T-helper 17 cell (primary cell): Measurements from ENCODE around the gene IGSF3. TPM values are rescaled to one million over a fixed set of nuclear protein-coding genes. Genes with fewer than 3 reads are reported as not detected.

Experiments used
- ATAC-seq: fragments of 150-1000 bp; cut with Tn5 transposase; 2 replicates; pipeline ENCODE4 v1.10.0; 2021; ENCODE audit warnings: mild to moderate bottlenecking, moderate library complexity
- DNase-seq, 3 donors: peaks; one replicate each; pipeline versions ENCODE4 v3.0.0 to v3.0.0-alpha.2; 2020 to 2021
- H3K9me3 ChIP-seq: one replicate; pipeline ENCODE4 v1.7.0; 2013; ENCODE audit warnings: low read length, mild to moderate bottlenecking; ENCODE audit not compliant: control insufficient read depth, poor library complexity, severe bottlenecking
- H3K27ac Mint-ChIP-seq: one replicate; pipeline ENCODE4 v1.8.0; 2022; ENCODE audit warnings: mild to moderate bottlenecking, moderate library complexity, mixed read lengths
- H3K27me3 Mint-ChIP-seq: one replicate; pipeline ENCODE4 v1.8.0; 2022; ENCODE audit warnings: mixed read lengths
- H3K36me3 Mint-ChIP-seq: one replicate; pipeline ENCODE4 v1.8.0; 2022; ENCODE audit warnings: low read depth, mixed read lengths
- H3K4me1 Mint-ChIP-seq: one replicate; pipeline ENCODE4 v1.8.0; 2022; ENCODE audit warnings: mild to moderate bottlenecking, mixed read lengths
- H3K4me3 Mint-ChIP-seq: one replicate; pipeline ENCODE4 v1.8.0; 2022; ENCODE audit warnings: mild to moderate bottlenecking, moderate library complexity, mixed read lengths
- total RNA-seq, 4 donors: library from RNA in 2 of 4; stranded (reverse) in 2 of 4; gene quantifications; one replicate each; pipeline ENCODE4 v1.2.3 and lab custom pipeline; 2022 to 2026

The IGSF3 gene
- total RNA-seq, 2 donors from 2014 or later, result 0.02 to 0.16 TPM

DNA sequence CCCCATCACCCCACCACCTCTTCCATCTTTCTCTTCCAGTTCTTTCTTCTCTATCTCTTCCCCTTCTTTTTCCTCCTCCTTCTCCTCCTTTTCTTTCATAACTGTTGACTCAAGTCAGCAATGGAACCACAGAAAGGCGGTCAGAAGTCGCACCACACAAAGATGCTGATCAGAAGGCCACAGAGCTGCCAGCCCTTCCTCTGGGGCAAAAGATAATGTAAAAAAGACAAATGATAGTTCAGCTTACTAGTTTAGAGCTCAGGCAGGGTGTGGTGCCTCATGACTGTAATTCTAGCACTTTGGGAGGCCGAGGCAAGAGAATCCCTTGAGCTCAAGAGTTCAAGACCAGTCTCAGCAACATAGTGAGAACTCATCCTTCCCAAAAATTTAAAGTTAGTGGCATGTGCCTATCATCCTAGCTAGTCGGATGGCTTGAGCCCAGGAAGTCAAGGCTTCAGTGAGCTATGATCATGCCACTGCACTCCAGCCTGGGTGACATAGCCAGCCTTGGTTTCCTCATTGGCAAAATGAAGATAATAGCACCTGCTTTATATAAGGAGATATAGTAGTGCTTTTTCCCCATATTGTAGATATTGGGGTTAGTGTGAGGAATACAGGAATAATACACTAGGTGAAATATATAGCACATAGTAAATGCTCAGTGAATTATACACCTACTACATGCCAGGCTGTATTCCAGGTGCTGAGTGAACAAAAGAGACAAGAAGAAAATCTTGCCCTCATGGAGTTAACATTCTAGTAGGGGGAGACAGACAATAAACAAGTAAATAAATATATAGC, 12.5 kb upstream of the IGSF3 start:
- Mint-ChIP-seq H3K4me1 (no peaks in the 10 kb centered on the region), H3K27me3 (peaks cover 34% of the 10 kb centered on the region), H3K27ac (no peak overlapping the region), H3K36me3 (peaks cover 7% of the 10 kb centered on the region), H3K4me3 (no peak overlapping the region)
- ATAC-seq, result no peak
- DNase-seq, result no peak
- no peaks in the 10 kb centered on the region for H3K9me3 ChIP-seq

DNA sequence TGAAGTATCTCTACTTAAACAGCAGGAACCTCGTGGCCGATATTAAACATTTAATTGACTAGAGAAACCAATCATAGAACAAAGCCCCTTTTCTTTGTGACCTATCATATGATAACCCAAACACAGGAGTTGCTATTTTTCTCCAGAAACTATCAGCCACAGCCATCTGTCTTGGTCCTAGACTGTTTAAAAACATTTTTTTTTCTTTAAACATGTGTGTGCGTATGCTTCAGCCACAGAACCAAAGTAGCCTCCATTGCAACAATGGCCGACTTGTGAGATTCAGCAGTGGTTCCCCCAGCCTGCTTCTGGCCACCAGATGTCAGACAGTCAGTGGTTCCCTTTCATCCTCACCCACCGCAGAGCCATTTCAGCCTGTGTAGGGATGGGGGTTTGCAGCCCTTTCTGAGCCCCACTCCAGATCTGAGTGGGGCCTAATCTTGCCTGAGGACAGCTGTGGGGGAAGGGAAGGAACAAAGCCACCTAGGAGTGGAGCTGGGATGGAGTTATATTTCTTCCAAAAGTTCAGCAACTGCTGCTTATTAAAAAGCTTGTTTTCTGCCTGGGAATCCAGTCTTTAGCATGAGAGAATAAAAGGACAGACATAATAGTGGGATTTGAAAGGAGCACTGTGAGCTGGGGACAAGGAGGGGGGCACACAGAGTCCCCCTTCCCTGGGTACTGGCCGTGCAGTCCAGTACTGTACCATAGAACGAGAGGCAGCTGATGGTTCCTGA, 11.7 kb upstream of the IGSF3 start:
- Mint-ChIP-seq H3K4me3 (no peak overlapping the region), H3K36me3 (peaks cover 8% of the 10 kb centered on the region), H3K27ac (no peak overlapping the region), H3K27me3 (peaks cover 40% of the 10 kb centered on the region), H3K4me1 (no peaks in the 10 kb centered on the region)
- no peaks in the 10 kb centered on the region for H3K9me3 ChIP-seq
- no peak for ATAC-seq
- DNase-seq, result no peak

DNA sequence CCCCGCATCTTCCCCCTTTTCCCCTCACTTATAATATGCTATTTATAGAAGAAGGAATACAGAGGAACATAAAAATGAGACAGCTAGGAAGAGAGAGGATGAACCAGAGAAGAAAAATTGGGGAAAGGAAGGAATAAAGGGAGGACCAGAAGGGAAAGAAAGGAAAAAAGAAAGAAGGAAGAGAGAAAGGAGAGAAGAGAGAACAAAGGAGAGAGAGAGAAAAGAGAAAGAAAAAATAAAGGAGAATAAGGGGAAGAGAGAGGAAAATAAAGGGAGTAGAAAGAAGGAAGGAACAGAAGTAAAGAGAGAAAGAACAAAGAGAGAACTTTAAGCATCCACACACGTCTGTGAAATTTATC, 11.2 kb upstream of the IGSF3 start:
- no peak for ATAC-seq
- no peak for DNase-seq
- Mint-ChIP-seq H3K4me3 (no peak overlapping the region), H3K36me3 (peaks cover 8% of the 10 kb centered on the region), H3K27me3 (peaks cover 45% of the 10 kb centered on the region), H3K27ac (no peak overlapping the region), H3K4me1 (no peaks in the 10 kb centered on the region)
- no peaks in the 10 kb centered on the region for H3K9me3 ChIP-seq

DNA sequence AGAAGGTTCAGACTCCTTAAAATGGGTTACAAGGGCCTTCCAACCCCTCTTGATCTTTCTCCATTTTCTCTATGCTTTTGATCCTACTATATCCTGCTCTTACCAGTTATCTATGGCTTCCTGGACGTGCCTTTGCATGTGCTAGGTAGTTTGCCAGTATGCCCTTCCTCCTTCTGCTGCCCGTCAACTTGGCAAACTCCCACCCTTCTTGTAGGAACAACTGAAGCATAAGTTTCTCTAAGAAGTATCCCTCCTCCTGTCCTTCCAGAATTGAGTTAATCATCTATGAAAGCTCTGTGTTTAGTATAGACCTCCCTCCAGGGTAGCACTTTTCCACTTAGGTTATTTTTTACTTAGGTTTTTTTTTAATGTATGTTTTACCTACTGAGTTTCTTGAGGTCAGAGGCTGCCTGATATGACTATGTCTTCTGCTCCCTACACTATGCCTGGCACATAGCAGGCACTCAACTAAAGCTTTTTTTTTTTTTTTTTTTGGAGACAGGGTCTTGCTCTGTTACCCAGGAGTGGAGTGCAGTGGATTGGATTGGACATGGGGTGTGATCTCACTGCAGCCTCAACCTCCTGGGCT, 10.0 kb upstream of the IGSF3 start:
- H3K9me3 ChIP-seq, result no peaks in the 10 kb centered on the region
- Mint-ChIP-seq H3K27ac (no peak overlapping the region), H3K4me3 (no peak overlapping the region), H3K27me3 (peaks cover 57% of the 10 kb centered on the region), H3K4me1 (peaks cover 3% of the 10 kb centered on the region), H3K36me3 (peaks cover 8% of the 10 kb centered on the region)
- no peak for ATAC-seq
- DNase-seq, result no peak

DNA sequence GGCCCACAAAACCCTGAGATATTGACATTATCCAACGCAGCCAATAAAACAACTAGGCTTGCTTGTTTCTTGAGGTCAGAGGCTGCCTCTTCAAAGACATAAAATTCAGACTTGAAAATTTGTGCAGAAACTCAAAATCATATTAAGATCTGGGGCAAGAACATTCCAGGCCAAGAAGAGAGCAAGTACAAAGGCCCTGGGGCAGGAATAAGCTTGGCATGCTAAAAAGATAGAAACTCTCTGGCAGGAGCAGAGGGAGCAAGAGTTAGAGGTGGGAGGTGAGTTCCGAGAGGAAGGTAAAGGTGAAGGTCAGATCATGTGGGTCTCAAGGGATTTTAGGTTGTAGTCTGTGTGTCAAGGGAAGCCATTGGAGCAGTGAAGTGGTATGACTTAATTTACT, 8.8 kb upstream of the IGSF3 start:
- ATAC-seq (no peak), DNase-seq (no peak)
- no peaks in the 10 kb centered on the region for H3K9me3 ChIP-seq
- H3K27me3 Mint-ChIP-seq, result peaks cover 59% of the 10 kb centered on the region
- peak overlapping the region; percentile 46 for H3K27ac Mint-ChIP-seq
- H3K36me3 Mint-ChIP-seq, result peaks cover 8% of the 10 kb centered on the region
- peaks cover 3% of the 10 kb centered on the region for H3K4me1 Mint-ChIP-seq
- no peak overlapping the region for H3K4me3 Mint-ChIP-seq

DNA sequence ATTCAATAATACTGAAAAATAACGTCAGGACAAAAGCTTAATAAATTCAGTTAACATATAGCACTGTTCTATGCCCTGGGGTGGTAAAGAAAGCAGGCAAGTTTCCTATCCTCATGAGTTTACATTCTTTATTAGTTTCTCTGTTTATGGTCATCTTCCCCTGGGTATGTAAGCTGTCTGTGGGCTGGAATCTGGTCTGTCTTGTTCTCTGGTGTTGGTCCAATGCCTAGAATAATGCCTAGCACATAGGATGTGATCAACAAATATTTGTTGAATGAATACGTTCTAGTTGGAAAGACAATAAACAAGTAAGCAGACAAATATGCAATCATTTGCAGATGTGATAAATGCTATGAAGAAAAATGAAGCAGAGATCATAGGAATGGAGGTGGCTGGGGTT, 7.2 kb upstream of the IGSF3 start:
- Mint-ChIP-seq H3K4me1 (peaks cover 7% of the 10 kb centered on the region), H3K27me3 (peaks cover 59% of the 10 kb centered on the region), H3K4me3 (no peak overlapping the region), H3K36me3 (peaks cover 8% of the 10 kb centered on the region), H3K27ac (no peak overlapping the region)
- DNase-seq (no peak), ATAC-seq (no peak)
- no peaks in the 10 kb centered on the region for H3K9me3 ChIP-seq

DNA sequence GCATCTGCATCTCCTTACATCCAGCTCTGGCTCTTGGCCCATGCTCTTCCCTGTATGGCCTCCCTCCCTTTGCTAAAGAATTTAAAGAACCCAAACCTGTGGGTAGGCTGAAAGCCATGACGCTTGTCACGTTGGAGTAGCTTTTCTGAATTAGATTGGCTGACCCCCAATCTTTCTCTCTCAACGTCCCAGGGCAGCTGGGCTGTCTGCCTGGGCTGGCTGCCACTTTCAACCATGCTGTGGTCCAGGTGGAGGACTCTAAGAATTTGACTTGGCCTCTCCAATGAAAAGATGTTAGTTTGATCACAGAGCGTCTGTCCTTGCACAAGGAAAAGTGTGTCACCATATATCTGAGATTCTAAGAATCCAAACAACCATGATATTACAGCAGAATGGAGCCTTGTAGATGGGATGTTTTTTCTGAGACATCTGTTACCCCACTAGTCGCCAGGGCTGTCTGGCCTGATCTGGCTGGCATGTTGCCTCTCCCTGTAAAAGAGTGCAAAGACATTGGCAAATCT, 6.5 kb upstream of the IGSF3 start:
- H3K9me3 ChIP-seq, result no peaks in the 10 kb centered on the region
- Mint-ChIP-seq H3K36me3 (peaks cover 8% of the 10 kb centered on the region), H3K4me1 (peaks cover 7% of the 10 kb centered on the region), H3K27me3 (peaks cover 59% of the 10 kb centered on the region), H3K4me3 (no peak overlapping the region), H3K27ac (no peak overlapping the region)
- DNase-seq (no peak), ATAC-seq (no peak)

DNA sequence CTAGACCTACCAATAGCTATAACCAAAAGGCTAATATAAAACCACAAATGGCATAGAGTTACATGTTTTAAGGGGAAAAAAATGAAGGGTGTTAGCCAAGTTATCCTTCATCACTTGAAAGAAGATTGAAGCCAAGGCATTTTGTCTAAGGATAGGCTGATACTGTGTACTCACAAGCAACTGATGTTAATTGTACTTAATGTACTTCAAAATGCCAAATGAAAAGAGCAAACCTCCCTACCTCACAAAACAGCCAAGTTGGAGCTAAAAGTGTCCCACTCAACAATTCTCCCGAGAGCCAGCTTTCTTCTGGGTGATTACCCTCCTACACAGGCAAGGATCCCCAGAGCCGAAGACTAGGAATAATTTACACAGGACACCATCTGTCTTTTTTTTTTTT, 4.4 kb upstream of the IGSF3 start:
- no peaks in the 10 kb centered on the region for H3K9me3 ChIP-seq
- ATAC-seq (no peak), DNase-seq (no peak)
- H3K4me3 Mint-ChIP-seq, result no peak overlapping the region
- H3K4me1 Mint-ChIP-seq, result peaks cover 7% of the 10 kb centered on the region
- peaks cover 2% of the 10 kb centered on the region for H3K36me3 Mint-ChIP-seq
- H3K27me3 Mint-ChIP-seq, result peaks cover 40% of the 10 kb centered on the region
- no peak overlapping the region for H3K27ac Mint-ChIP-seq

DNA sequence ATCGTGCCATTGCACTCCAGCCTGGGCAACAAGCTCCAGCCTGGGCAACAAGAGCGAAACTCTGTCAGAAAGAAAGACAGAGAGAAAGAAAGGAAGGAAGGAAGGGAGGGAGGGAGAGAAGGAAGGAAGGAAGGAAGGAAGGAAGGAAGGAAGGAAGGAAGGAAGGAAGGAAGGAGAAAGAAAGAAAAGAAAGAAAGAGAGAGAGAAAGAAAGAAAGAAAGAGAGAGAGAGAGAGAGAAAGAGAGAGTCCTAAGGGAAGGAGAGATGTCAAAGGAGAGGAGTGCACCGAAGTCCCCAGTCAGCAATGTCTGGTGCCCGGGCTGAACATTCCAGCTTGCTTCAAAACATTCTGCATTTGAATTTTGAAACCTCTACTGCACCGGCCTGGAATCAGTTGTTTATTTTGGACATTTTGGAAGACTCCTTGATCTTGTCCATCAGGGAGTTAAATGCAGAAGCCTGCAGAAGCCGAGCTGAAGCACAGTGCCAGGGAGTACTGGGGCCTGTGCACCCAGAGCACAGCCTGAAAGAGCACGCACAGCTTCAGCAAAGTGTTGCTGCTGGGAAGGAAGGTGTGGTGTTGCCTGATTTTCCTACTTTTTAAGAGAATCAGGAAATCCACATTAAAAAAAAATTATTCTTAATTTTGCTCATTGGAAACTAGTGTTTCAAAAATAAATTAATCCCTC, 3.7 kb upstream of the IGSF3 start:
- Mint-ChIP-seq H3K4me3 (peak overlapping the region; percentile 47), H3K27ac (peak overlapping the region; percentile 70), H3K4me1 (peaks cover 10% of the 10 kb centered on the region), H3K36me3 (peaks cover 2% of the 10 kb centered on the region), H3K27me3 (peaks cover 39% of the 10 kb centered on the region)
- DNase-seq (no peak), ATAC-seq (no peak)
- H3K9me3 ChIP-seq, result no peaks in the 10 kb centered on the region

DNA sequence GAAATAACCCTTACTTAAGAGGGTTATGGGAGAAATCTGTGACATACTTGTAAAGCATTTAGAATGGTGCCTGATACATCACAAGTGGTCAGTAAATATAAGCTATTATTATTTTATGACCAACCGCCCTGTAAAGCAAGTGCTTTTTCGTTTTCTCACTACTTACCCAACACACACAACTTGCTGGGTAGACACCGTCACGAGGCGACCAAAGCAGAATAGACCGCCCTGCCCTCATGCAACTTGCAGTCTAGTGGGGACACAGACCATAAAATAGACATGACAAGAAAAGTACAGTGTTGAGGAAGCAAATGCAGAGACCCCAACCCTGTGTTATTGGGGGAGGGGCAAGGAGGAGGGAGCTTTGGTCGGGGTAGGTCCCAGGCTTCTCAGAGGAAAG, 744 bp upstream of the IGSF3 start:
- Mint-ChIP-seq H3K36me3 (no peaks in the 10 kb centered on the region), H3K4me1 (peaks cover 15% of the 10 kb centered on the region), H3K4me3 (peak overlapping the region; percentile 83), H3K27me3 (peaks cover 39% of the 10 kb centered on the region), H3K27ac (peak overlapping the region; percentile 2)
- ATAC-seq (no peak), DNase-seq (no peak)
- no peaks in the 10 kb centered on the region for H3K9me3 ChIP-seq

DNA sequence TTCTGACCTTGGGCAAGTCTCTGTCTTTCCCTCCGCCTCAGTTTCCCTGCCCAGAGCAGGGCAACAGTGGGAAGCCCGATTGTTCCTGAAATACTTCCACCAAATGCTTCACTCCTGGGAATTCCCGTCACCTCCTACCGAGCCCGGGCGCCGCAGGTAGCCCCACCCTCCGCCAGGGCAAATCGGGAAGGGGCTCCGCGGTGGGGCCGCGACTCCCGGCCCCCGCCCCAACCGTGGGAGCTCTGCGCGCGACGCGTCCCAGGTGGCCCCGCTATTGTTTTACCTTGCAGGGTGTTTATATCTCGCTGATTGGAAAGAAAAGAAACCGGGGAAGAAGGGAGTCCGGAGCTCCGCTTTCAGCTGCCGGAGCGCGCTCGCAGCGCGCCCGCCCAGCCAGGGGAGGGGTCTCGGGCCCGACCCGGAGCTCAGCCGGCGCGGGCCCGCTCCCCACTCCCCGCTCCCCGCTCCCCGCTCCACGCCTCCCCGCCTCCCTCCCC, 407 bp downstream of the IGSF3 start:
- H3K9me3 ChIP-seq, result no peaks in the 10 kb centered on the region
- no peak overlapping the region for H3K27ac Mint-ChIP-seq
- ATAC-seq, result peak; percentile 32
- no peak for DNase-seq
- H3K4me1 Mint-ChIP-seq, result peaks cover 15% of the 10 kb centered on the region
- H3K27me3 Mint-ChIP-seq, result peaks cover 33% of the 10 kb centered on the region
- peak overlapping the region; percentile 83 for H3K4me3 Mint-ChIP-seq
- H3K36me3 Mint-ChIP-seq, result peaks cover 2% of the 10 kb centered on the region

DNA sequence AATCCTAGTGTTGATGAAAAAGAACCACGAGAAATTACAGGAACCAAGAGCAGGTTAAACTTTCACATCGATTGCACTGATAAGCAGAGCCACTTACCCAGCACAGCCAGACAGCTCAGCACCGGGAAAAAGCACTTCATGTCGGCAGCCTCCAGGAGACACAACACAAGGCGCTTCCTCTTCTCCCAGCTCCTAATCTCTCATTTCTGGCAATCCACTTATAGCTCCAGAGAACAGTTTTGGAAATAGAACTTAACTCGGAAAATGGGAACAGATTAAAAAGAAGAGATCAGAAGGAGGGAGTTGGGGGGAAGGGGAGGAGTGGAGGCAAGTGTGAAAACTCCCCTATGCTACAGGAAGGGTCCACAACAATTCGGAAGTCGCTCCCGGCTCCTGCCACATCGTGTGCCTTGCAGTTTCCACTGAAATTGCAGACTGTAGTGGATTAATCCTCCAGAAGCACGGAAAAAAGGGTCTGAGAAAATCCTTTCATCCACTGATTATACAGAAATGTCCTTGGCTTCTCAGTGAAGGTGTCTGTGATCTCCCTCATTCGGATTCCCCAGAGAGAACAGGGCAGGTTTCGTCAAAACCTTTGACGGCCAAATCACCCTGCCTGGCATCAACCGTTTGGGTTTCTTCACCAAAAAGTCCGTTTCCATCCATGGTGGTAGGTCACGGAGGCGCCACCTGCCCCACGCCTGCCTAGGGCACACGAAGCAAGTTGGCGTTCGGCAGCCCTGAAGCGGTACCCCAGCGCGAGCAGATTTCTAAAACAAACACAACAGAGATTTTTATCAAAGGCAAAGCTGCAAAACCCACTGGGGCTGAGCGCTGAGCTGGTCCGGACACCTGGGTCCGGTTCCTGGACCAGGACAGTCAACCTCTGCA, 1.1 kb downstream of the IGSF3 start:
- H3K27me3 Mint-ChIP-seq, result peaks cover 33% of the 10 kb centered on the region
- peak overlapping the region; percentile 83 for H3K4me3 Mint-ChIP-seq
- DNase-seq, result peak in 1 of 3 donors; percentile 11
- H3K9me3 ChIP-seq, result no peaks in the 10 kb centered on the region
- ATAC-seq, result peak; percentile 19
- H3K27ac Mint-ChIP-seq, result peak overlapping the region; percentile 19
- H3K4me1 Mint-ChIP-seq, result peaks cover 15% of the 10 kb centered on the region
- H3K36me3 Mint-ChIP-seq, result peaks cover 2% of the 10 kb centered on the region
